Measurements from ENCODE around the gene NUDT14.

Gene NUDT14

GRCh38 chr14:105136401-105137322 lies 44.5 kb downstream of the NUDT14 start:
- Histone ChIP-seq H3K36me3 (no peaks in the 10 kb centered on the region), H3K4me3 (ENCODE audit: low read depth, low read length) (no peak overlapping the region), H3K4me1 (no peaks in the 10 kb centered on the region), H3K9me3 (no peaks in the 10 kb centered on the region; the same call in 1 of the 2 replicates), H3K27me3 (peaks cover 10% of the 10 kb centered on the region; the same call in 1 of the 2 replicates)
- no peak for TF ChIP-seq CTCF (IDR thresholded peaks at IDR 0.05; ENCODE audit: low read depth, low read length)
- DNase-seq: no peak

GRCh38 chr14:105135700-105136395 lies 45.3 kb downstream of the NUDT14 start:
- Histone ChIP-seq H3K27me3 (peaks cover 10% of the 10 kb centered on the region; the same call in 1 of the 2 replicates), H3K4me1 (no peaks in the 10 kb centered on the region), H3K36me3 (no peaks in the 10 kb centered on the region), H3K9me3 (no peaks in the 10 kb centered on the region; the same call in 1 of the 2 replicates), H3K4me3 (ENCODE audit: low read depth, low read length) (no peak overlapping the region)
- DNase-seq: no peak
- no peak for TF ChIP-seq CTCF (IDR thresholded peaks at IDR 0.05; ENCODE audit: low read depth, low read length)

GRCh38 chr14:105132921-105133654 lies 48.0 kb downstream of the NUDT14 start:
- peaks cover 10% of the 10 kb centered on the region for H3K27me3 ChIP-seq
- no peaks in the 10 kb centered on the region for H3K36me3 ChIP-seq
- TF ChIP-seq CTCF (IDR thresholded peaks at IDR 0.05; ENCODE audit: low read depth, low read length): no peak
- H3K4me1 ChIP-seq: no peaks in the 10 kb centered on the region
- no peak overlapping the region for H3K4me3 ChIP-seq (ENCODE audit: low read depth, low read length)
- DNase-seq: no peak
- H3K9me3 ChIP-seq: no peaks in the 10 kb centered on the region; the same call in 1 of the 2 replicates

GRCh38 chr14:105131241-105131640 lies 49.9 kb downstream of the NUDT14 start:
- no peak for TF ChIP-seq CTCF (IDR thresholded peaks at IDR 0.05; ENCODE audit: low read depth, low read length)
- no peaks in the 10 kb centered on the region for H3K36me3 ChIP-seq
- DNase-seq: no peak
- H3K4me3 ChIP-seq (ENCODE audit: low read depth, low read length): no peak overlapping the region
- H3K4me1 ChIP-seq: no peaks in the 10 kb centered on the region
- no peaks in the 10 kb centered on the region; the same call in 1 of the 2 replicates for H3K9me3 ChIP-seq
- peaks cover 19% of the 10 kb centered on the region for H3K27me3 ChIP-seq

GRCh38 chr14:105128059-105128458 lies 53.1 kb downstream of the NUDT14 start:
- Histone ChIP-seq H3K4me1 (no peaks in the 10 kb centered on the region), H3K27me3 (peaks cover 29% of the 10 kb centered on the region), H3K9me3 (no peaks in the 10 kb centered on the region; the same call in 1 of the 2 replicates), H3K36me3 (no peaks in the 10 kb centered on the region), H3K4me3 (ENCODE audit: low read depth, low read length) (no peak overlapping the region)
- no peak for TF ChIP-seq CTCF (IDR thresholded peaks at IDR 0.05; ENCODE audit: low read depth, low read length)
- no peak for DNase-seq
